Measurements from ENCODE around the gene NAP1L1.

The NAP1L1 gene

GRCh38 chr12:76020731-76021672 lies 63.5 kb downstream of the NAP1L1 start:
- TF ChIP-seq, protein P1, sequence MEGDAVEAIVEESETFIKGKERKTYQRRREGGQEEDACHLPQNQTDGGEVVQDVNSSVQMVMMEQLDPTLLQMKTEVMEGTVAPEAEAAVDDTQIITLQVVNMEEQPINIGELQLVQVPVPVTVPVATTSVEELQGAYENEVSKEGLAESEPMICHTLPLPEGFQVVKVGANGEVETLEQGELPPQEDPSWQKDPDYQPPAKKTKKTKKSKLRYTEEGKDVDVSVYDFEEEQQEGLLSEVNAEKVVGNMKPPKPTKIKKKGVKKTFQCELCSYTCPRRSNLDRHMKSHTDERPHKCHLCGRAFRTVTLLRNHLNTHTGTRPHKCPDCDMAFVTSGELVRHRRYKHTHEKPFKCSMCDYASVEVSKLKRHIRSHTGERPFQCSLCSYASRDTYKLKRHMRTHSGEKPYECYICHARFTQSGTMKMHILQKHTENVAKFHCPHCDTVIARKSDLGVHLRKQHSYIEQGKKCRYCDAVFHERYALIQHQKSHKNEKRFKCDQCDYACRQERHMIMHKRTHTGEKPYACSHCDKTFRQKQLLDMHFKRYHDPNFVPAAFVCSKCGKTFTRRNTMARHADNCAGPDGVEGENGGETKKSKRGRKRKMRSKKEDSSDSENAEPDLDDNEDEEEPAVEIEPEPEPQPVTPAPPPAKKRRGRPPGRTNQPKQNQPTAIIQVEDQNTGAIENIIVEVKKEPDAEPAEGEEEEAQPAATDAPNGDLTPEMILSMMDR (IDR thresholded peaks at IDR 0.05; ENCODE audit: low read depth, low read length): no peak
- H3K4me3 ChIP-seq (ENCODE audit: low read depth, low read length): peak overlapping the region; percentile 16; the same call in 1 of the 2 replicates

GRCh38 chr12:76020281-76020680 lies 64.2 kb downstream of the NAP1L1 start:
- TF ChIP-seq, protein P1 (IDR thresholded peaks at IDR 0.05; ENCODE audit: low read depth, low read length): no peak
- H3K4me3 ChIP-seq (ENCODE audit: low read depth, low read length): no peak overlapping the region

- TF ChIP-seq, protein P1 (IDR thresholded peaks at IDR 0.05; ENCODE audit: low read depth, low read length): no peak
- no peak overlapping the region for H3K4me3 ChIP-seq (ENCODE audit: low read depth, low read length)
Observed at GRCh38 chr12:76018672-76019071, 65.8 kb downstream of the NAP1L1 start.

- TF ChIP-seq, protein P1 (IDR thresholded peaks at IDR 0.05; ENCODE audit: low read depth, low read length): no peak
- no peak overlapping the region for H3K4me3 ChIP-seq (ENCODE audit: low read depth, low read length)
Observed at GRCh38 chr12:76018111-76018510, 66.4 kb downstream of the NAP1L1 start.

- TF ChIP-seq, protein P1 (IDR thresholded peaks at IDR 0.05; ENCODE audit: low read depth, low read length): no peak
- H3K4me3 ChIP-seq (ENCODE audit: low read depth, low read length): no peak overlapping the region
Observed at GRCh38 chr12:76014007-76014406, 70.5 kb downstream of the NAP1L1 start.

- TF ChIP-seq, protein P1 (IDR thresholded peaks at IDR 0.05; ENCODE audit: low read depth, low read length): no peak
- H3K4me3 ChIP-seq (ENCODE audit: low read depth, low read length): no peak overlapping the region
Observed at GRCh38 chr12:76013603-76014002, 70.9 kb downstream of the NAP1L1 start.

DNA sequence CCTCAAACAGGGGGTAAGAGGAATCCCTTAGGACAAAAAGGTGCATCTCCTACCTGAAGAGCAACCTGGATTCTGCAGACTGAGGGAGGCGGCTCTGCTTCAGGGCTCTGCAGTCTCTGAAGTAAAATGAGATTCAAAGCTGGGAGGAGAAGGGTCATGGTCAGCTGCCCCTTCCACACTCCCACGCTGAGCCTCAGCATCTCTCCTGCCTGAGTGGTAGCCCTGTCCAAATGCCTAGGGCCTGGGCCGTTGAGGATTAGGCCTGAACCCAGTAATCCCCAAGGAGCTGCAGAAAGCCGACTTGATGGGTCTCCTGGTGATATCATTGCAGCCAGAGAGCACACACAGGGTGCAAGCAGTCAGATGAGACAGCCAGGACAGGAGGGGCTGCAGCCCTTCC lies 71.8 kb downstream of the NAP1L1 start:
- TF ChIP-seq, protein P1 (IDR thresholded peaks at IDR 0.05; ENCODE audit: low read depth, low read length): no peak
- no peak overlapping the region for H3K4me3 ChIP-seq (ENCODE audit: low read depth, low read length)

All from WI38 (cell line).